Measurements from ENCODE around the gene TENM3.

Gene TENM3

DNA sequence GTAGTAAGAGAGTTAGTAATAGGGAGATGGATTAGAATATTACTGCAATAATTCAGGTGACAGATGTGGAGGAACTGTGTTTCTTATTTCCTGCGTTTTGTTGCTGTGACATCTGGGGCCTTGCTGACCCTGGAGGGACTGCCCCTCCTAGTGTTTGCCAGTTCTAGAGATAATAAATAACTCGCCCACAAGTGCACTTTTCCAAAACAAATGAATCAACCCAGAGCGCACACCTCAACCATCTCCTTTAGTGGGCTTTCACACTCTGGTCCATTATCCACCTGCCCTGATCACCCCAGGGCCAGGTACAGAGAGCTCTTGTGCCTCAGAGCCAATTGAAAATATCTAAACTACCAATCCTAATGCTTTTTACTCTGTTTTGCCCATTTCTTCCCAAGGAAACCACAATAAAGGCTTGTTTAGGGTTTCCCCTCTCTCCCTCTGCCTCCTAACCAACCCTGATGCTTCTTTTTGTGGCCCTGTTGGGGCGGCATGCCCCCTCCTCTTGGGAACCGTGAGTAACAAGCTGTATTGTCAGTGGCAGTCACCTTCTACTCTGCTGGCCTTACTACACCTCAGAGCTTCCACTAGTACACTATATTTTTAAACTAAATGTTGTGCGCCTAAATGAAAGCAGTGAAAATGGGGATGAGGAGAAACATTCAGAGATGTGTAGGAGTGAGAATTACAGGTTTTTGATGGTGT, 270.5 kb downstream of the TENM3 start:
- no peak for DNase-seq (ENCODE audit: low read depth)

DNA sequence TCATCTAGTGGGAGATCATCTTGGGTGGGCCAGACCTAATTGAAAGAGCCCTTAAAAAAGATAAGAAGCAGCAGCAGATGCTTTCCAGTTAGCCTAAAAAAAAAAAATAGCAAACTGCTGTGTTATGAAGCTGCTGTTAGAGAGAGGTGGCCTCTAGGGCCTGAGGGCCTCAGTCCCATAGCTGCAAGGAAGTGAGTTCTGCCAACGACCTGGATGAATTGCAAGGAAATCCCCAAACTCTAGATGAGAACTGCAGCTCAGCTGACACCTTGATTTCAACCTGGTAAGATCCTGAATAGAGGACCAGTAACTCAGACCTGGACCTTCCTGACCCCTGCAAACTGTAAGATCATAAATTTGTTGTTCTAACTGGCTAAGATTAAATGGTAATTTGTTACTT, 275.2 kb downstream of the TENM3 start:
- DNase-seq (ENCODE audit: low read depth): no peak

DNA sequence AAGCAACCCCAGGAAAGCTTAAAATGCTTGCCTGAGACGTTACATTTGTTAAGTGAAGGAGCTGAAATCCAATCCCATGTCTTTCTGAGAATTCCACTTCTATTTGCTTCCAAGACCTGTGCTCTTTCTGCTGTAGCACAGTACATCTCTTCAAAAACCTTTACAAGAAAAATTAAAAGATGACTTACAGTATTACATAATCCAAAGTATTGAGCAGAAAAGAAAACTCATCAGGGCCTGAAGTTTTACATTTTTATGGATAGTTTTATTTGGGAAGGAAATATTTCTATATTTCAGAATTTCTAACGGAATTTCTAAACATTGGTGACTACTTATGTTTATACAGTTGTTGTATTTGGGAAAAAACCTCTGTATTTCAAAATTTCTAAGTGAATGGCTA, 276.3 kb downstream of the TENM3 start:
- no peak for DNase-seq (ENCODE audit: low read depth)

GRCh38 chr4:182521011-182521410, 277.8 kb downstream of the TENM3 start:
- peak; percentile 67 for DNase-seq (ENCODE audit: low read depth)

DNA sequence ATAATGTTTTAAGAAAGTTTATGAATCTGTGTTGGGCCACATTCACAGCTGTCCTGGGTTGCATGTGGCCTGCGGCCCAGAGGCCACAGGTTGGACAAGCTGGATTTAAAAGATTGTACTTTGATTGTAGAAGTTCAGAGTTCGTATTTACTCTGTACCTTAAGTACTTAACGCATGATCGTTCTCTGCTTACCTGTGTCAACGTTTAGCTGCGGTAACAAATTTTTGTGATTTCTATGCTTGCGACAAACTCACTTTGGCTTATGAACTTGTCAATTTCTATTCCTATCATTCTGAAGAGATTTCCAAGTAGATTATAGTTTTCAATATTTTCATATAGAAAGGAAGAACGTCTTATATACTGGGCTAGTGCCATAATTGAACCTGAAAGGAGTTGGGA, 285.6 kb downstream of the TENM3 start:
- DNase-seq (ENCODE audit: low read depth): no peak

DNA sequence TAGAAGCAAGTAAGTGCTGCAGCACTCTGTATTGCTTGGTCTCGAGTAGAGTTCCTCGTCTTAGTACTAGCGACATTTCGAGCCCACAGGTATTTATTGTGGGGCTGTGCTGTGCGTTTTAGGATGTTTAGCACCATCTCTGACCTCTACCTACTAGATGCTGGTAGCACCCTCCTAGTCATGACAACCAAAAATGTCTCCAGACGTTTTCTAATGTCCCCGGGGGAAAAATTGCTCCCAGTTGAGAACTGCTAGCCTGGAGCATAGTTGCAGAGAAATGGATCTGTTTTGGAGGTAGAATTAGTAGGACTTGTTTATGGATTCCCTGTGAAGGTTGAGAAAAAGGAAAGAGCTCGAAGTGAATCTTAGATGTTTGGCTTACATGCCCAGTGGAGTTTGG, 287.2 kb downstream of the TENM3 start:
- DNase-seq (ENCODE audit: low read depth): no peak

DNA sequence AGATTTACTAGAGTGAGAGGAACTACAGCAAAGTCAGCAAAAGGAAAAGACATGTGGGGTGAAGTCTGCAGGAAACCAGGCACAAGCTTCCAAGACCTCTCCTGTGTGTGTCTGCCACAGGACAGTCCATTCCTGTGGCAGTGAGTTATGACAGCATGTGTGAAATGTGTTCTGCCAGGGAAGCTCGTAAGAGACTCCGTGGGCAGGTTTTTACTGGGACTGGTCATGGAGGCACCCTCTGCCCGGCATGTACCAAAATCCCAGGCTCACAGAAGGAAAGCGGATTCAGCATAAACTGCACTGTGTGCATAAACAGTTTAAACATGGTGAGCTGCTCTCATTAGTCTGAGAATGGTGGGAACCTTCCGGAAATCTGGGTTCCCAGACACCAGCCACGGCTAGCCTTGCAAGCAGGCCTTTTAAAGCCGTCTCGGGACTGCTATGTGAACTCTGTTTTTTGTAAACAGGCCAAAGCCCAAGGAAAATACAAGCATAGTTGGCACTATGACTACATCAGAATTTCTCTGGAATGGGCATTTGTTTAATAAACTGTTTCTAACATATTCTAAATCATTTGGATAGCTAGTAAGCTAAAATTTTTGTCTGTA, 288.5 kb downstream of the TENM3 start:
- peak; percentile 45 for DNase-seq (ENCODE audit: low read depth)

DNA sequence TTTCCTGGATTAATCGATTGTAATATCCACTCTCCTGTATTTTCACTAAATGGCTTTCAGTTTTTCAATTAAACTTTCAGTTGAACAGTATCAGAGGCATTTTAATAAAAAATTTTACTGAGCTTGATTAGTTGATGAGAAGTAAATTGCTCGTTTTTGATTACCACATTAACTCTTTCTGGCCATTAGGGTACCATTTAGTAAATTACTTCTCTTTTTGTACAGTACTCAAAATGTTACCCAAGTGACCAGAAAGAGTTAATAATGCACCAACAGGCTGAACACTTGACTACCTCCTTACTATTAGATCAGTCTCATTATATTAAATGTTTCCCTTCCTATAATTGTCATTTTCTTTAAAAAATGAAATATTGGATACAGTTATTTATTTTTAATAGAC, 289.2 kb downstream of the TENM3 start:
- DNase-seq (ENCODE audit: low read depth): no peak

DNA sequence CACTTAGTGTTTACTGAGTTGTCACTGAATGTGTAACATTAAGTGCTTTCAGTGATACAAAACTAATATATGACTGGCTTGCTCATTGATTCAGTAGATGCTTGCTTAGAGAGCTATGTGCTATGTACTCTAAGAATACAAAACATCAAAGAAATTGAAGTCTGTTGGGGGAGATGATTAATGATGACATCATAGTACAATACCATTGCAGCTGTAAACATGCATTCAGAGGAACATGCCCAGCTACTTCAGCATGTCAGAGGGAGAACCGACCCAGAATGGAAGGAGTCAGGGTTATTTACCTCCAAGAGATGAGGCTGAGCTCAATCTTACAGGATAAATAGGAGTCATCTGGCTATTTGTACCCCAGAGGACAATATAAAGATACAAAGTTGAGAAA, 290.8 kb downstream of the TENM3 start:
- peak; percentile 31 for DNase-seq (ENCODE audit: low read depth)

GRCh38 chr4:182536221-182536811, 293.1 kb downstream of the TENM3 start:
- DNase-seq (ENCODE audit: low read depth): no peak

DNA sequence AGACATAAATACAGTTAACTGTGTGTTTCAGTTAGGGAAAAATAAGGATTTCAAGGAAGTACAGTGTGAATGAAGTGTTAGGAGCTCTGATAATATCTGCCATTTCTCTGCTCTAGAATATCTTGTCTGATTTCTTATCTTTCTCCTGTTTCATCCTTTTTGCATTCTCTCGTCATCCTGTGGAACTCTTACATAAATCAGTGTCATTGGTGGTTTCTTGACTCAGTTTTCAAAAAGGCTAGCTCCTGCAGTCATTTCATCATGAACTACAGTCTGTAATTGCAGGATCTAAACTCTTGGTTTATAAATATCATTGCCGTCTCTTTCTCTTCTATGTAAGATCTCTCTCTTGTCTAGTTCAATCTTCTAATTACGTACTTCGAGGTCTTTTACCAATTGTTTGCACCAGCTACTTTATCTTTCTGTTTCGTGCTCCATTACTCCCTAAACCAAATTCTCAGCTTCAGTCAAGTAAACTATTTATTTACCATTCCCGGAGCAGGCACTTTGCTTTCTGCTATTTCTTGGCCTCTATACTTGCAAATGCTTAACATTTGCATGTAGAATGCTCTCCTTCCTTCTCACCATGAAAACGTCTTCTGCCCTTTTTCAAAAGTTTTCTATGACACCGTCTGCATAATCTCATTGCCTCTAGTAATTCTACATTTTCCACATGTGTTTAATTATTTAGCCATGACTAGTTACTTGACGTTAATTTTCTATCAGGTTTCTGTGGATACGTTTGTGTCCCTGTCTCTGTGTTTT, 294.0 kb downstream of the TENM3 start:
- peak; percentile 66 for DNase-seq (ENCODE audit: low read depth)

DNA sequence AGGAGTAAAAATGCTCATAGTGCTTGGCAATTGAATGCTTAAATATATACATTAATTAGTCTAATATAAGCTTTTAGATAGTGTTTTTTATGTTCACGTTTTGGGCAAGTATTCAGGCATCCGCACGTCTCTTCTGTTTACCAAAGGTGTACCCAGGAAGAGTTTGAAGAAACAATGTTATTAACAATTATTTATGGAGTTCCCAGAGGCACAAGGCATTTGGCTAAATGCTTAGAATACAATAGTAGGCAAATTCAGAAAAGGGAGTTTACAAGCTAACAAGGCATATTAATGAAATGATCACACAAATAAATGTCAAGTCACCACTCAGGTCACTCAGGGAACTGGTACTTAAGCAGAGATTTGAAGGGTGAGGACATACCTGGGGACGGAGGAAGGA, 294.8 kb downstream of the TENM3 start:
- no peak for DNase-seq (ENCODE audit: low read depth)

DNA sequence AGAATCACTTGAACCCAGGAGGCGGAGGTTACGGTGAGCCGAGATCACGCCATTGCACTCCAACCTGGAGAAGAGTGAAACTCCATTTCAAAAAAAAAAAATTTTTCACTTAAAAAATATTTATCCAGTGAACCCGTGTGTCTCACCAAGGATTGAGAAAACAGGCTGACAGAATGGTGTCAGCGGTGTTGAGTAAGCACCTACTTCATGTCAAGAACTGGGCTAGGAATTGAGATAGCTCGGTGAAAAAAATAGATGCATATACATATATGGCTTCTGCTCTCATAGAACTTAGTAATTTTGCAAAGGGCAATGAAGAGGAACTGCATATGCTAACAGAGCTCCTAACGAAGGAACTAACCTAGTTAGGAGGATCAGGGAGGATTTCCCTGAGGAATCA, 297.3 kb downstream of the TENM3 start:
- no peak for DNase-seq (ENCODE audit: low read depth)

DNA sequence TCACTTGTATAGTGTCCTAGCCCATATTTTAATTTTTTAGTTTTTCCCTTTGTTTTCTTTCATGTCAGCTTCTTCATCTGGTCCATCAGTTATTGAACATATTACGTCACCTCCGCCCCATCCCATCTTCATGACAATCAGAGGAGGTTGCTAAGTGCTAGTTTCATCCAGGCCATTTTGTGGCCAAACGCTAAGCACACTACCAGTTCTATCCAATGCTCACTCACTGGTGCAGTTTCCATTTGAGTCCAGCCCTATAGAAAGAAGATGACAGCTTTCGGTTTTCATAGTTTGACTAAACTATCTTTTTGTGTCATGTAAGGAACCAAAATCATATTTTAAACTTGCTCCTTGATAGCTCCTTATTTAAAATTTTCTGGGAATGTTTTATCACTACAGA, 304.2 kb downstream of the TENM3 start:
- DNase-seq (ENCODE audit: low read depth): no peak

- peak; percentile 72 for DNase-seq (ENCODE audit: low read depth)
Observed at GRCh38 chr4:182548156-182548555, 305.0 kb downstream of the TENM3 start.

DNA sequence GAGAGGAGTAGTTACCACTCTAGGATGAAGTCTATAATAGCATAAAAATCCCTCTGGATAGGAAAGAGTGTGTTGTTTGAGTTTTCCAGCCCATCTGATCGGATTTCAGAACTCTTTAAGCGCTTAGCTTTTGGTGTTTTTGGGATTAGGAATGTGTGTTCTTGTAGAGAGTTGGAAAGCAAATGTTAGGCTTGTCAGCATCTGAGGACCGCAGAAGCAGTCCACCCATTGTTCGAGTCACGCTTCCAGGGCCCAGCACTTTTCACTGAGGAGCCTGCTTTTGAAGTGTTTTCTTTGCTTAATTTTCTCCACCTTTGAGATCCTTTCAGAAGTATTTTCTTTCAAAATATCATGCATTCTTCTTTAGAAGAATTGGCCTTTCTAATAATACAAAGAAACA, 306.2 kb downstream of the TENM3 start:
- no peak for DNase-seq (ENCODE audit: low read depth)

- no peak for DNase-seq (ENCODE audit: low read depth)
Observed at GRCh38 chr4:182552948-182553347, 309.7 kb downstream of the TENM3 start.

GRCh38 chr4:182553653-182554052, 310.5 kb downstream of the TENM3 start:
- DNase-seq (ENCODE audit: low read depth): no peak

DNA sequence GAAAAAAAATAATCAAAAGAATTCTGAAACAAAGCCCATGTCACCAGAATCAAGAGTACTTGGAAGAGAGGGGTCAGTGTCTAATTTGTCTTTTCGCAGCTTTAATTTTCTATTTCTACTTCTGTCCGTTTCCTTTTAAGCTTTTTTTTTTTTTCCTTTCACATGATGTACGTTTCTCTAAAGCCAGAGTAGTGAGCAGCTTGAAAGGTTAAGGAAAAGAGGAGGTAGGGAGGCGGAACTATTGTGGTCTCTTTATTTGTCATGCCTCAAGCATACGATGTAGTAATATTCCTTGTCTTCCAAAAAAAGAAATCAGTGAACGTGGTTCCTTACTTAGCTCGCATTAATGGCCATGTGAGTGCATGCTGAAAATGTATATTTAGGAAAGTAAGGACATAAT, 311.5 kb downstream of the TENM3 start:
- peak; percentile 56 for DNase-seq (ENCODE audit: low read depth)

DNA sequence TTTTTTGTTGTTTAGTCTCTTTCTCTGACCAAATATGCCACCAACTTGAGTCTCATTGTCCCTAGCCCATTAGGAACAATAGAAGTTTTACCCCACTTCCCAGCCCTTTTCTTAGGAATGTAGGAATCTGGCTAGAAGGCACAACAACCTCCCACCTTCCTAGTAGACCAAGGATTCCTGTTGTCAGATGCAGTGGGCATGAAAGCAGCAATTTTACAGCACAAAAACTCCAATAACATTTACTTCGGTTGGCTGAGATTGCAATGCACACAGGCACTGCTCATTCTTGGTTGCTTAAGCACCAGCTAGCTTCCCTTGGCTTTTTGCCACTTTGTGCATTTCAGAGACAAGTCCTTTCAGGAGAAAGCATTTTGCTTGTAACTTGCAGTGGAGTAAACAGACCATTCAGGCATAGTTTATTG, 312.8 kb downstream of the TENM3 start:
- peak; percentile 83 for DNase-seq (ENCODE audit: low read depth)

DNA sequence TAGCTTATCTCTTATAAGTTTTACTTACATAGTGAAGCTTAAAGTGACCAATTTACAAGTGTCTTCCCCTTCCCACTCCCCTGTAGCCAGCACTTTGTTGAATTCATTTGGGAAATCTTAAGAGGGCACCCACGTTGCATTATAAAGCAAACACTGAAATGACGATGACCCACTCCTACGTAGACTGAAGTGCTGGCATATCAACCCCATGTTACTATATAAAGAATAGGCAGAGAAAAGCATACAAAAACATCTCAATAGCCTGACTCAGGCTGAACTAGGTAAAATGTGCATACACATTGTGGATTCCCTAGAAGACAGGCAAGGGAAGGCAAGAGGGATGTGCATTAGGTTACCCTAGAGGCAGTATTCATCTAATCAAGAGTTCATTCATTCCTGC, 313.4 kb downstream of the TENM3 start:
- no peak for DNase-seq (ENCODE audit: low read depth)

DNA sequence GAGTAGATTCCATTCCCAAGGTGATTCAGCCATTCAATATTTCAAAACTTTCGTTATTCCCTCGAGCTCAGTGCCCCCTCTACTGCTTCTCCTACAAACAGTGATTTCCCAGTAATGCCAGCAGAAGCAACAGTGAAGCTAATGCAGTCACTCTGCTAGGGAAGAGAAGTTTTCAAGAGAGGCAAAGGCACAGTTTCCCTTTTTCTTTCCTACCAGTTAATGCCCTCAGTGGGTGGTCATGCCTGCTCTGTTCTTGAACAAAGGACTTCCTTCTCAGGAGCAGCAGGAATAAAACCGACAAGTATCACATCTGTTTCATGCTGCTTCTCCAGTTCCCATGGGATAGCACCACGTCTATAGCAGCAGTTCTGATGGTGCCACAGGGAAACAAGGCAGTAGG, 317.2 kb downstream of the TENM3 start:
- peak; percentile 71 for DNase-seq (ENCODE audit: low read depth)

DNA sequence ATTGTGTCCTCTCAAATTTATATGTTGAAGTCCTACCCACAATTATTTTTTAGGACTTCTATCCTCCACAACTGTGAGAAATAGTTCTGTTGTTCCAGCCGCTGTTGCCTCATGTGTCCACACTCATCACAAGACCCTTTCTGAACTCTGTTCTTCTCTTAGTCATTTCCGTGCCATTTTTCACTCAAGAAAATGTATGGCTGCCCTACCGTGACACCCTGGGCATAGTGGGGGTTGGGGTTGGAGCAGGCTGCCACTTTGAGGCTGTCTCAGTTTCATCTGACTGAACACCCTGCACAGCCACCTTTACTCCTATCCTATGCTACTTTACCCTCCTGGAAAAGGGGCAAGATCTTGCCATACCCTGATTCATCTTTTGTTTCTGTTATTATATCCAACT, 319.1 kb downstream of the TENM3 start:
- DNase-seq (ENCODE audit: low read depth): no peak

Data from amniotic epithelial cell (primary cell).